Brain microvascular endothelial cell (primary cell): Measurements from ENCODE around the gene P2RX5.

ENCODE experiments used
- DNase-seq: peaks from one replicate; pipeline ENCODE4 v3.0.0-alpha.2; 2020
- H3K27ac ChIP-seq: fragments of 250-450 bp; sonication (Bioruptor Pico); 2 replicates; pipeline ENCODE4 v1.5.1; 2020; ENCODE audit warnings: mild to moderate bottlenecking, moderate library complexity
- H3K27me3 ChIP-seq: fragments of 250-450 bp; sonication (Bioruptor Pico); replicated peaks from 2 replicates; pipeline ENCODE4 v1.5.1; 2020; ENCODE audit warnings: mild to moderate bottlenecking
- H3K36me3 ChIP-seq: fragments of 250-450 bp; sonication (Bioruptor Pico); replicated peaks from 2 replicates; pipeline ENCODE4 v1.5.1; 2020; ENCODE audit warnings: mild to moderate bottlenecking
- H3K4me3 ChIP-seq: 2 replicates; pipeline ENCODE4 v1.5.1; 2011; ENCODE audit warnings: low read depth, mild to moderate bottlenecking, control low read depth, low read length, moderate library complexity
- CTCF ChIP-seq: IDR thresholded peaks from 2 replicates; pipeline ENCODE4 v1.5.1; 2011; ENCODE audit warnings: low read depth, mild to moderate bottlenecking, moderate library complexity, low read length, control low read depth, inconsistent platforms; ENCODE audit errors: missing control alignments
- in situ Hi-C: cut with HindIII; loops from 2 replicates; pipeline ENCODE4 v1.10.0; 2017; ENCODE audit warnings: low sequenced_read_pairs, low pct_ligation_motif_present

P2RX5 gene

GRCh38 chr17:3678095-3678820, 17.7 kb downstream of the P2RX5 start:
- H3K36me3 ChIP-seq, result no peaks in the 10 kb centered on the region
- H3K27me3 ChIP-seq, result no peaks in the 10 kb centered on the region
- no peak overlapping the region for H3K27ac ChIP-seq
- in situ Hi-C loops, result no loop called here
- no peak for DNase-seq
- no peak overlapping the region for H3K4me3 ChIP-seq
- TF ChIP-seq CTCF, result no peak

- Histone ChIP-seq H3K27me3 (no peaks in the 10 kb centered on the region), H3K36me3 (no peaks in the 10 kb centered on the region)
- in situ Hi-C loops, result no loop called here
These were observed 20.1 kb downstream of the P2RX5 start for GRCh38 chr17:3675886-3676285.

GRCh38 chr17:3672571-3672970, 23.4 kb downstream of the P2RX5 start:
- H3K4me3 ChIP-seq, result no peak overlapping the region
- H3K27me3 ChIP-seq, result no peaks in the 10 kb centered on the region
- H3K36me3 ChIP-seq, result no peaks in the 10 kb centered on the region
- no peak for TF ChIP-seq CTCF
- no peak overlapping the region for H3K27ac ChIP-seq
- in situ Hi-C loops, result no loop called here
- DNase-seq, result no peak

More at GRCh38 chr17:3675886-3676285, 20.1 kb downstream of the P2RX5 start:
- H3K27ac ChIP-seq, result no peak overlapping the region
- no peak for DNase-seq
- TF ChIP-seq CTCF, result no peak
- no peak overlapping the region for H3K4me3 ChIP-seq

GRCh38 chr17:3669548-3669947, 26.4 kb downstream of the P2RX5 start:
- in situ Hi-C loops, result no loop called here
- no peak overlapping the region for H3K27ac ChIP-seq
- peak overlapping the region; percentile 97 for H3K4me3 ChIP-seq
- peaks cover 3% of the 10 kb centered on the region for H3K36me3 ChIP-seq
- no peak for TF ChIP-seq CTCF
- DNase-seq, result no peak
- no peaks in the 10 kb centered on the region for H3K27me3 ChIP-seq

- H3K27ac ChIP-seq, result peak overlapping the region; percentile 75
- peaks cover 9% of the 10 kb centered on the region for H3K36me3 ChIP-seq
- TF ChIP-seq CTCF, result no peak
- in situ Hi-C loops, result no loop called here
- no peak for DNase-seq
- H3K4me3 ChIP-seq, result peak overlapping the region; percentile 97
- H3K27me3 ChIP-seq, result no peaks in the 10 kb centered on the region
These were observed 26.9 kb downstream of the P2RX5 start for GRCh38 chr17:3669085-3669347.
